GM13977 (cell line): ENCODE data around the gene KLHL7.

Source experiments
- DNase-seq: peaks from one replicate; pipeline ENCODE4 v3.0.0; 2012; ENCODE audit warnings: low spot score
- in situ Hi-C: fragments of 300-500 bp; cut with MboI; formaldehyde crosslinking; loops from one replicate; pipeline ENCODE4 v1.12.0; 2022; ENCODE audit warnings: low sequenced_read_pairs, low pct_unique_long_range_greater_than_20kb, mixed read lengths, inconsistent platforms; ENCODE audit not compliant: unreplicated experiment
- TF ChIP-seq, protein P1 (sequence below): IDR thresholded peaks from 2 replicates; pipeline ENCODE4 v1.5.1; 2012; ENCODE audit warnings: mild to moderate bottlenecking, control low read depth; ENCODE audit not compliant: insufficient read depth; ENCODE audit errors: extremely low read depth, missing control alignments

The KLHL7 gene

DNA sequence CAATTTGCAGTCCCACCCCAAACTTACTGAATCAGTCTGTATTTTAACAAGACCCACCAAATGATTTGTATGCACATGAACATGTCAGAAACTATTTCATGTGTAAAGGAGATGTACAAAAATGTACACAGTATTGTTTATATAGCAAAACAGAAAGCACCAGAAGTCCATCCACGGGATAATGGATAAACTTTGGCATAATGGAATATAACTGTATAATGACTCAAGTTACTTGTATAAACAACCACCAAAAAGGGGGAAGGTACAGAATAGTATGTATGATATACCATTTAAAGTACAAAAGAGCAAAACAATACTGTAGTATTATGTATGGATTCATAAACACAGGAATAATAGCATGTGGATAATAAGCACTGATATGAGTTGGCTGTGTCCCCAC is 98.7 kb downstream of the KLHL7 start:
- in situ Hi-C loops = no loop called here
- no peak for DNase-seq
- TF ChIP-seq, protein P1, sequence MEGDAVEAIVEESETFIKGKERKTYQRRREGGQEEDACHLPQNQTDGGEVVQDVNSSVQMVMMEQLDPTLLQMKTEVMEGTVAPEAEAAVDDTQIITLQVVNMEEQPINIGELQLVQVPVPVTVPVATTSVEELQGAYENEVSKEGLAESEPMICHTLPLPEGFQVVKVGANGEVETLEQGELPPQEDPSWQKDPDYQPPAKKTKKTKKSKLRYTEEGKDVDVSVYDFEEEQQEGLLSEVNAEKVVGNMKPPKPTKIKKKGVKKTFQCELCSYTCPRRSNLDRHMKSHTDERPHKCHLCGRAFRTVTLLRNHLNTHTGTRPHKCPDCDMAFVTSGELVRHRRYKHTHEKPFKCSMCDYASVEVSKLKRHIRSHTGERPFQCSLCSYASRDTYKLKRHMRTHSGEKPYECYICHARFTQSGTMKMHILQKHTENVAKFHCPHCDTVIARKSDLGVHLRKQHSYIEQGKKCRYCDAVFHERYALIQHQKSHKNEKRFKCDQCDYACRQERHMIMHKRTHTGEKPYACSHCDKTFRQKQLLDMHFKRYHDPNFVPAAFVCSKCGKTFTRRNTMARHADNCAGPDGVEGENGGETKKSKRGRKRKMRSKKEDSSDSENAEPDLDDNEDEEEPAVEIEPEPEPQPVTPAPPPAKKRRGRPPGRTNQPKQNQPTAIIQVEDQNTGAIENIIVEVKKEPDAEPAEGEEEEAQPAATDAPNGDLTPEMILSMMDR = no peak

DNA sequence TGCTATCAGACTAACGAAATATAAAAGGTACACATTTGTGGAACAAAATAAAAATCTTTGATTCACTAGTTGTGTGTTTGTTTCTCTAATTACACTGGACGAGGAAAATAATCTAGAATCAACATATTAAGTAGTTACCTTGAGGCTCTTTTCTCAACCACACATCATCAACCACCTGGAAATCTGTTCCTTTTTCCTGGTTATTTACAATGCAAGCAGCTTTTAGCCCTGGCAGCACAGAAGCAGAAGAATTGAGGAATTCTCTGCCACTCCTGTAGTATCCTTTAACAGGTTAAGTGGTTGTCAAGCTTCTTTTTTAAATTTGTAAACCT is 100.0 kb downstream of the KLHL7 start:
- TF ChIP-seq, protein P1 = no peak
- no peak for DNase-seq
- in situ Hi-C loops = no loop called here

DNA sequence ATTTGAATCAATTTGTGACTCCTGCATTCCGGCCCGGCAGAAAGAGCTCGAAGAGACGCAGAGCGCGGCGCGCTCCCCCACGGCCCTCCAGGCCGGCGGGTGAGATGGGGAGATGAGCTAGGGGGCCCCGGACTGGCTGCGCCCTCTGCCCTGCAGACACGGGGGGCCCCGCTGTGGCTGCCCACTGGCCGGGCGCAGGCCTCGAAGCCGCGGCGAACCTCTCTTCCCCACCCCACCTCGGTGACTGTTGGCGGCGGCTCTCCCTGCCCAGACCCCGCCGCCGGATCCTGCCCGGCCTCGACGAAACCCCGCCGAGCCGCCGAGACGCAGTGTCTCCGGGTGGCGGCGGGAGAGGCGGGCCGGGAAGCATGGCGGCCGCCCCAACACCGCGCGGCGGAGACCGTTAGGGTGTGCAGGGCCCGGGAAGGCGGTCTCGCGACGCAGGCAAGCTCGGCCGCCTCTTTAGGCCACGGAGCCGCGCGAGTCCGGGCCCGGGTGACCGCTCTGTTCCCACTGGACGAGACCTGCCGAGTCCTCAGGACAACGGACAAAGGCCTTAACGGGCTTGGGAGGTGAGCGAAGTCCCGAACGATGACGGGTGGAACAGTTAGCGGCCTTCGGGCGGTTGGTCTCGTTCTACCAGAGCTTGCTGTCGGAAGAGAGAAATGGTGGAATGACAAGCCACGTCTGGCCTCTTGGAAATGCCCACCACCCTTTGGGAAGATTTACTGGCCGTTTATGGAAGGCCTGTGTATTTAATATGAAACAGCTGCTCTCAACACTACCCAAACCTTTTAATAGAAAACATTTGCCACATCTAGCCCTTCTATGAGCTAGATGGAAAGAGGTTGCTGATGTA is 100.6 kb downstream of the KLHL7 start:
- TF ChIP-seq, protein P1 = no peak
- in situ Hi-C loops = no loop called here
- DNase-seq = no peak

DNA sequence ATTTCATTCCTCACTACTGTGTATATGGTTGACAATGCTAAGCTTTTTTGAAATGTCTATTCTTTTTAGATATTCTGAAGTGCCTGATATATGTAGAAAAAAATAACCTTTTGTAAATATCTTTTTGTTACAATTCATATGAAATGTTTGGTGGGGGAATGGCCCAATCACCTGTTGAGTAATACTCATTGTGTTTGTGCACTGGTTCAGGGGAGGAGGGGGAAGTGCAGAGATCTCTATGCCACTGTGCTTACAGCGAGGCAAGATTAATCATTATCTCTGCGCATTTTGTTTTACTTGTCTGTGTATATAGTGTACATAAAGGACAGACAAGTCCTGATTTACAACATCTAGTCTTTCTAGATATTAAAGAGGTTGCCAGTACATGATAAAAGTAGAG is 101.4 kb downstream of the KLHL7 start:
- in situ Hi-C loops = no loop called here
- no peak for DNase-seq
- TF ChIP-seq, protein P1 = no peak

DNA sequence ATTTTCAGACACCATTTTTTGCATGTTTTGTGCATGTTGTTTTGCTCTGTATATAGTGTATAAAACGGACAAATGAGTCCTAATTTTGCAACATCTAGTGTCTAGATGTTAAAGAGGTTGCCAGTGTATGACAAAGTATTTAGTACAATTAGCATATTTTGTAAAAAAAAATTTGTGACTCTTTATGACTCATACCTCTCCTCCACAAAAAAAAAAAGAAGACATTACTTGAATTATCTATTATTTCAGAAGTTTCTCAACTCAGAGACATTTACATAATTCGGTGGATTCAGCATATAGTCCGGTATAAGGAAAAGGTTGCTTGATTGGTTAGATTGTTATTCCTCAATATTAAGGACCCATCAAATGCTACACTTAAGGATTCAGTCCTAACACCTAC is 102.3 kb downstream of the KLHL7 start:
- in situ Hi-C loops = no loop called here
- TF ChIP-seq, protein P1 = no peak
- no peak for DNase-seq

DNA sequence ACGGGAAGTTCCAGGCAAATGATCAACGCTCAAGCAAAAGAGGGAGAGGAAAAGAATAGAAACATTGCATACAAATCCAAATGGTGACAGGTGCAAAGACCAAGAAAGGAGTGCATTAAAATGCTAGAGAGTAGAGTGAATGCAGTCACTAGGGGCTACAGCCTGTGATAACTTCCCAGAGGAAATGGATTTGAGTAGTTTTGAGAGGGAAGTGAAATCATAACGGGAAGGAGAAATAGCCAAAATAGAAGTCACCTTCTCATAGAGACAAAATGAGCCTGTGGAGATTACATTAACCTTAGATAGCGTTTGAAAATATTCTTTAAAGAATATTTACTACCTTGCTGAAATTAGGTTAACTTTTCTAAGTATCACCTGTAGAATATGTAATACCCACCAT is 102.7 kb downstream of the KLHL7 start:
- DNase-seq = no peak
- TF ChIP-seq, protein P1 = no peak
- in situ Hi-C loops = no loop called here
